Liver (tissue), 9 donors: ENCODE data around the gene CEMIP. TPM values are rescaled to one million over a fixed set of nuclear protein-coding genes. Genes with fewer than 3 reads are reported as not detected.

ENCODE experiments used
- DNase-seq: peaks from one replicate; pipeline ENCODE4 v3.0.0-alpha.2; 2017; ENCODE audit warnings: low spot score
- H3K27ac ChIP-seq, 2 donors: one replicate each; pipeline ENCODE4 v1.7.0; 2013; ENCODE audit warnings: inconsistent platforms in 2 of 2, low read length in 2 of 2, control low read depth in 1 of 2, low read depth in 1 of 2, mild to moderate bottlenecking in 1 of 2
- H3K27me3 ChIP-seq, 4 donors: one replicate each; pipeline versions ENCODE4 v1.6.1 to v1.7.0; 2013; ENCODE audit warnings: low read length in 3 of 4, inconsistent platforms in 1 of 4, mild to moderate bottlenecking in 1 of 4, moderate library complexity in 1 of 4; ENCODE audit not compliant: control insufficient read depth in 4 of 4, insufficient read depth in 4 of 4
- H3K36me3 ChIP-seq, 4 donors: one replicate each; pipeline versions ENCODE4 v1.6.1 to v1.7.0; 2013; ENCODE audit warnings: low read length in 3 of 4, mild to moderate bottlenecking in 3 of 4, low read depth in 1 of 4, moderate library complexity in 1 of 4; ENCODE audit not compliant: control insufficient read depth in 4 of 4, insufficient read depth in 3 of 4
- H3K4me1 ChIP-seq, 4 donors: one replicate each; pipeline versions ENCODE4 v1.6.1 to v1.7.0; 2013; ENCODE audit warnings: low read length in 3 of 4, mild to moderate bottlenecking in 3 of 4, moderate library complexity in 1 of 4; ENCODE audit not compliant: control insufficient read depth in 4 of 4, insufficient read depth in 4 of 4
- H3K4me3 ChIP-seq, 3 donors: one replicate each; pipeline versions ENCODE4 v1.6.1 to v1.7.0; 2013; ENCODE audit warnings: low read length in 3 of 3, control low read depth in 1 of 3, low read depth in 1 of 3, mild to moderate bottlenecking in 1 of 3
- H3K9ac ChIP-seq, 2 donors: one replicate each; pipeline ENCODE4 v1.7.0; 2013; ENCODE audit warnings: low read length in 2 of 2, mild to moderate bottlenecking in 2 of 2, moderate library complexity in 2 of 2, control low read depth in 1 of 2, low read depth in 1 of 2
- H3K9me3 ChIP-seq, 4 donors: one replicate each; pipeline versions ENCODE4 v1.6.1 to v1.7.0; 2013; ENCODE audit warnings: low read length in 3 of 4; ENCODE audit not compliant: control insufficient read depth in 4 of 4
- EGR1 ChIP-seq, 2 donors: IDR thresholded peaks; 2 replicates each; pipeline ENCODE4 v1.6.1; 2016 to 2018; ENCODE audit warnings: antibody characterized with exemption in 2 of 2, low read depth in 2 of 2
- FOXA1 ChIP-seq: IDR thresholded peaks from 2 replicates; pipeline ENCODE4 v1.6.1; 2016; ENCODE audit warnings: antibody characterized with exemption
- GABPA ChIP-seq, 2 donors: IDR thresholded peaks in 1 of 2; conservative IDR thresholded peaks in 1 of 2; 2 replicates each; pipeline ENCODE4 v1.6.1; 2016; ENCODE audit warnings: antibody characterized with exemption in 2 of 2, mild to moderate bottlenecking in 1 of 2, moderate library complexity in 1 of 2
- HNF4A ChIP-seq, 2 donors: conservative IDR thresholded peaks; 2 replicates each; pipeline ENCODE4 v1.6.1; 2016; ENCODE audit warnings: antibody characterized with exemption in 2 of 2, mild to moderate bottlenecking in 2 of 2
- JUND ChIP-seq, 2 donors: IDR thresholded peaks; 2 replicates each; pipeline ENCODE4 v1.6.1; 2016; ENCODE audit warnings: antibody characterized with exemption in 2 of 2
- NR2F2 ChIP-seq: IDR thresholded peaks from 2 replicates; pipeline ENCODE4 v1.6.1; 2016; ENCODE audit warnings: antibody characterized with exemption
- RAD21 ChIP-seq, 2 donors: IDR thresholded peaks; 2 replicates each; pipeline ENCODE4 v1.6.1; 2016; ENCODE audit warnings: antibody characterized with exemption in 2 of 2, mild to moderate bottlenecking in 2 of 2
- SP1 ChIP-seq: IDR thresholded peaks from 2 replicates; pipeline ENCODE4 v1.6.1; 2018; ENCODE audit warnings: antibody characterized with exemption, mild to moderate bottlenecking
- TAF1 ChIP-seq: conservative IDR thresholded peaks from 2 replicates; pipeline ENCODE4 v1.6.1; 2016; ENCODE audit warnings: antibody characterized with exemption, mild to moderate bottlenecking
- YY1 ChIP-seq: IDR thresholded peaks from 2 replicates; pipeline ENCODE4 v1.6.1; 2016; ENCODE audit warnings: antibody characterized with exemption, mild to moderate bottlenecking
- WGBS: extraction: QIAGEN DNeasy Blood & Tissue Kit; methylation state at CpG from one replicate; pipeline ENCODE4 v1.1.7; 2013; 5-methylcytosine and 5-hydroxymethylcytosine counted together
- polyA plus RNA-seq, 2 donors: library from polyadenylated mRNA; stranded (reverse) in 1 of 2; unstranded in 1 of 2; fragments of 200-250 nt in 1 of 2; fragments of >200 nt in 1 of 2; fragmentation: Nextera tagmentation in 1 of 2; extraction: Ambion mirVana in 1 of 2; gene quantifications; one replicate each; pipeline versions ENCODE4 v1.2.1 to v1.2.3, GENCODE V29; 2013 to 2015
- total RNA-seq, 2 donors: library from RNA; depleted of rRNA; stranded (reverse); fragments of >200 nt; gene quantifications; one replicate each; pipeline ENCODE4 v1.2.3, GENCODE V29; 2014
- TF ChIP-seq, protein P1 (sequence below): IDR thresholded peaks from 2 replicates; pipeline ENCODE4 v1.6.1; 2016; ENCODE audit warnings: antibody characterized with exemption
- TF ChIP-seq, protein P2 (sequence below): IDR thresholded peaks from 2 replicates; pipeline ENCODE4 v1.6.1; 2016; ENCODE audit warnings: antibody characterized with exemption, mild to moderate bottlenecking
- TF ChIP-seq, protein P3 (sequence below): IDR thresholded peaks from 2 replicates; pipeline ENCODE4 v1.6.1; 2016; ENCODE audit warnings: antibody characterized with exemption
- TF ChIP-seq, protein P4 (sequence below): fragments of 150-350 bp; IDR thresholded peaks from 2 replicates; pipeline ENCODE4 v1.5.1; 2017; ENCODE audit warnings: improper control_type of control experiment, low read depth, low read length; ENCODE audit not compliant: missing input control
- donor health status: healthy.
- donor health status: healthy.
- donor health status: healthy.
- donor health status: healthy.
- donor health status: healthy.

CEMIP gene
- total and polyA plus RNA-seq, 4 donors: under 0.01 to 0.89 (median 0.21) TPM

DNA sequence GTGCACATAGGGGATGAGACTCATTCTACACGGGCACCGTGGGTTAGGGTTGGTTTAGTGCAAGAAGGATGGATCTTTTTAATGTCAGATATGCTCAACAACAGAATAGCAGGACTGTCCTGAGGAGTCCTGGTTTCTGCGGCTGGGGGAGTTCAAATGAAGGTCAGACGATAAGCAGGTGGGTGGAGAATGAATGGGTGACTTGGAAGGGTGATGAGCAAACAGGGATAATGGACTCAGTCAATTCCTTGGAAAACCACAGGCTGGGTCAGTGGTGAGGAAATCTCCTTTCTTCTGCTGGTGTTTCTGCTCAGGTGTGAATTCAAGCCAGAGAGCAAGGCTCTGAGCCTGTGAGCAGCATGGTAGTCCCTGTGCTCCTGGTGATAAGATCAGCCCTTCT is 150.5 kb downstream of the CEMIP start (continued):
- TF ChIP-seq, protein P1, sequence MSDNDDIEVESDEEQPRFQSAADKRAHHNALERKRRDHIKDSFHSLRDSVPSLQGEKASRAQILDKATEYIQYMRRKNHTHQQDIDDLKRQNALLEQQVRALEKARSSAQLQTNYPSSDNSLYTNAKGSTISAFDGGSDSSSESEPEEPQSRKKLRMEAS: no peak
- TF ChIP-seq GABPA (IDR thresholded peaks at IDR 0.05 in 1 of 2, conservative IDR thresholded peaks at IDR 0.05 in 1 of 2) (no peak), RAD21 (IDR thresholded peaks at IDR 0.05) (no peak), SP1 (no peak), YY1 (no peak)

DNA sequence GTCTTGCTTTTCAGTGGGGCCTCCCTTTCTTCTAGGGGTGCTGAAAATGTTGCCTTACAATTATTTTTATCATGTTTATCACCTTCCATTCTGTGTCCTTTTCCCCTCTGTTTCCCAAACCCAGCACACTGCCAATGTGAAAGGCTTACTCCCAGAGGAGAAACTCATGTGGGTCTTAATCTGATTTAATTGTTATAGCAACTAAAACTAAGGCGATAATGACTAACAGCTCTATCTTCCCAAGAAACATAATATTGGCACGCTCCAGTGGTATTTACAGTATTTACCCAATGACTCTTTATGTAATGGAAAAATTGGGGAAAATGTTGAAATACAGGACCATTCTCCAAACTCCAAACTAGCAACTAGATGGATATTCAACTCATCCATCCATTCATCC is 152.0 kb downstream of the CEMIP start:
- no peak for DNase-seq
- no peak for TF ChIP-seq GABPA (IDR thresholded peaks at IDR 0.05 in 1 of 2, conservative IDR thresholded peaks at IDR 0.05 in 1 of 2)
- TF ChIP-seq, protein P2, sequence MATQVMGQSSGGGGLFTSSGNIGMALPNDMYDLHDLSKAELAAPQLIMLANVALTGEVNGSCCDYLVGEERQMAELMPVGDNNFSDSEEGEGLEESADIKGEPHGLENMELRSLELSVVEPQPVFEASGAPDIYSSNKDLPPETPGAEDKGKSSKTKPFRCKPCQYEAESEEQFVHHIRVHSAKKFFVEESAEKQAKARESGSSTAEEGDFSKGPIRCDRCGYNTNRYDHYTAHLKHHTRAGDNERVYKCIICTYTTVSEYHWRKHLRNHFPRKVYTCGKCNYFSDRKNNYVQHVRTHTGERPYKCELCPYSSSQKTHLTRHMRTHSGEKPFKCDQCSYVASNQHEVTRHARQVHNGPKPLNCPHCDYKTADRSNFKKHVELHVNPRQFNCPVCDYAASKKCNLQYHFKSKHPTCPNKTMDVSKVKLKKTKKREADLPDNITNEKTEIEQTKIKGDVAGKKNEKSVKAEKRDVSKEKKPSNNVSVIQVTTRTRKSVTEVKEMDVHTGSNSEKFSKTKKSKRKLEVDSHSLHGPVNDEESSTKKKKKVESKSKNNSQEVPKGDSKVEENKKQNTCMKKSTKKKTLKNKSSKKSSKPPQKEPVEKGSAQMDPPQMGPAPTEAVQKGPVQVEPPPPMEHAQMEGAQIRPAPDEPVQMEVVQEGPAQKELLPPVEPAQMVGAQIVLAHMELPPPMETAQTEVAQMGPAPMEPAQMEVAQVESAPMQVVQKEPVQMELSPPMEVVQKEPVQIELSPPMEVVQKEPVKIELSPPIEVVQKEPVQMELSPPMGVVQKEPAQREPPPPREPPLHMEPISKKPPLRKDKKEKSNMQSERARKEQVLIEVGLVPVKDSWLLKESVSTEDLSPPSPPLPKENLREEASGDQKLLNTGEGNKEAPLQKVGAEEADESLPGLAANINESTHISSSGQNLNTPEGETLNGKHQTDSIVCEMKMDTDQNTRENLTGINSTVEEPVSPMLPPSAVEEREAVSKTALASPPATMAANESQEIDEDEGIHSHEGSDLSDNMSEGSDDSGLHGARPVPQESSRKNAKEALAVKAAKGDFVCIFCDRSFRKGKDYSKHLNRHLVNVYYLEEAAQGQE: no peak
- TF ChIP-seq, protein P3, sequence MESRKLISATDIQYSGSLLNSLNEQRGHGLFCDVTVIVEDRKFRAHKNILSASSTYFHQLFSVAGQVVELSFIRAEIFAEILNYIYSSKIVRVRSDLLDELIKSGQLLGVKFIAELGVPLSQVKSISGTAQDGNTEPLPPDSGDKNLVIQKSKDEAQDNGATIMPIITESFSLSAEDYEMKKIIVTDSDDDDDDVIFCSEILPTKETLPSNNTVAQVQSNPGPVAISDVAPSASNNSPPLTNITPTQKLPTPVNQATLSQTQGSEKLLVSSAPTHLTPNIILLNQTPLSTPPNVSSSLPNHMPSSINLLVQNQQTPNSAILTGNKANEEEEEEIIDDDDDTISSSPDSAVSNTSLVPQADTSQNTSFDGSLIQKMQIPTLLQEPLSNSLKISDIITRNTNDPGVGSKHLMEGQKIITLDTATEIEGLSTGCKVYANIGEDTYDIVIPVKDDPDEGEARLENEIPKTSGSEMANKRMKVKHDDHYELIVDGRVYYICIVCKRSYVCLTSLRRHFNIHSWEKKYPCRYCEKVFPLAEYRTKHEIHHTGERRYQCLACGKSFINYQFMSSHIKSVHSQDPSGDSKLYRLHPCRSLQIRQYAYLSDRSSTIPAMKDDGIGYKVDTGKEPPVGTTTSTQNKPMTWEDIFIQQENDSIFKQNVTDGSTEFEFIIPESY: no peak
- no peak for TF ChIP-seq EGR1 (IDR thresholded peaks at IDR 0.05; ENCODE audit: low read depth in 2 of 2)
- TF ChIP-seq, protein P1: no peak
- TF ChIP-seq, protein P4, sequence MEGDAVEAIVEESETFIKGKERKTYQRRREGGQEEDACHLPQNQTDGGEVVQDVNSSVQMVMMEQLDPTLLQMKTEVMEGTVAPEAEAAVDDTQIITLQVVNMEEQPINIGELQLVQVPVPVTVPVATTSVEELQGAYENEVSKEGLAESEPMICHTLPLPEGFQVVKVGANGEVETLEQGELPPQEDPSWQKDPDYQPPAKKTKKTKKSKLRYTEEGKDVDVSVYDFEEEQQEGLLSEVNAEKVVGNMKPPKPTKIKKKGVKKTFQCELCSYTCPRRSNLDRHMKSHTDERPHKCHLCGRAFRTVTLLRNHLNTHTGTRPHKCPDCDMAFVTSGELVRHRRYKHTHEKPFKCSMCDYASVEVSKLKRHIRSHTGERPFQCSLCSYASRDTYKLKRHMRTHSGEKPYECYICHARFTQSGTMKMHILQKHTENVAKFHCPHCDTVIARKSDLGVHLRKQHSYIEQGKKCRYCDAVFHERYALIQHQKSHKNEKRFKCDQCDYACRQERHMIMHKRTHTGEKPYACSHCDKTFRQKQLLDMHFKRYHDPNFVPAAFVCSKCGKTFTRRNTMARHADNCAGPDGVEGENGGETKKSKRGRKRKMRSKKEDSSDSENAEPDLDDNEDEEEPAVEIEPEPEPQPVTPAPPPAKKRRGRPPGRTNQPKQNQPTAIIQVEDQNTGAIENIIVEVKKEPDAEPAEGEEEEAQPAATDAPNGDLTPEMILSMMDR: no peak
- peaks cover 0 to 5% (median 0%) of the 10 kb centered on the region in 4 donors for H3K4me1 ChIP-seq
- H3K9ac ChIP-seq: no peak overlapping the region
- no peaks in the 10 kb centered on the region for H3K36me3 ChIP-seq
- no peak overlapping the region for H3K27ac ChIP-seq
- no peaks in the 10 kb centered on the region for H3K9me3 ChIP-seq
- no peak overlapping the region for H3K4me3 ChIP-seq
- no peaks in the 10 kb centered on the region for H3K27me3 ChIP-seq
- 95% methylated on average over 2 of the region's 2 CpGs for WGBS

DNA sequence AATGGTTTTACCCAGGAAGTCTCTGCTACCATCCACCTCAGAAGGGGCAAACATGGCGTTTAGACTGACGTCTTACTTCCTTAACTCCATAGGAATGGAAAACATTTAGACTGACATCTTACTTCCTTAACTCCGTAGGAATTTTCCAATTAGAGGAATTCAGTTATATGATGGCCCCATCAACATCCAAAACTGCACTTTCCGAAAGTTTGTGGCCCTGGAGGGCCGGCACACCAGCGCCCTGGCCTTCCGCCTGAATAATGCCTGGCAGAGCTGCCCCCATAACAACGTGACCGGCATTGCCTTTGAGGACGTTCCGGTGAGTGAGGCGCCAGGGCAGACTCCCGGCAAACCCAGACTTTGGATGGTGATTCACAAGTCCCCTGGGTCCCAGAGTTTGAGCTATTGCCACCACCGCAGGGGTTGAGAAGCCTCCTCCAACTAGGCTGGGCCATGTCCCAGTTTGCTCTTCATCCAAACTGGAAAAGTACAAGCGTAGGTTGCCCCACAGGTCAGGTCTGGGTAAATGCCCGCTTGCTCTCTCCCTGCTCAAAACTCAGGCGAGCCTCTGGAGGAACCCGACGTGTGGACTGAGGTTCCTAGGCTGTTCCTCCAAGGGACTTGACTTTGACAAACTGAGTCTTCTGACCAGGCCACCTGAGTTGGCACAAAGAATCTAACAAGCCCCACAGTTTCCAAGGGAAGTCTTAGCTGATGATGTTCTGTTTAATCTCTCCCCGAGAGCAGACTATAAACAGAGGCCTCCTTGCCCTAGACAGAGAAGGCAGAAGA is 152.7 kb downstream of the CEMIP start:
- H3K27ac ChIP-seq: no peak overlapping the region
- no peak overlapping the region for H3K9ac ChIP-seq
- H3K36me3 ChIP-seq: peaks cover 0 to 6% (median 0%) of the 10 kb centered on the region in 4 donors
- no peak for DNase-seq
- no peaks in the 10 kb centered on the region for H3K27me3 ChIP-seq
- H3K4me3 ChIP-seq: no peak overlapping the region
- peaks cover 0 to 5% (median 0%) of the 10 kb centered on the region in 4 donors for H3K4me1 ChIP-seq
- TF ChIP-seq FOXA1 (no peak), EGR1 (IDR thresholded peaks at IDR 0.05; ENCODE audit: low read depth in 2 of 2) (no peak), JUND (IDR thresholded peaks at IDR 0.05) (no peak), TAF1 (no peak), NR2F2 (no peak), HNF4A (conservative IDR thresholded peaks at IDR 0.05) (no peak)
- TF ChIP-seq, protein P3: no peak
- TF ChIP-seq, protein P1: no peak
- H3K9me3 ChIP-seq: no peaks in the 10 kb centered on the region
- WGBS: 95% methylated on average over 20 of the region's 20 CpGs
